GM06990 (cell line): ENCODE data around the gene TBC1D22A.

ENCODE experiments used
- DNase-seq: peaks from one replicate; pipeline ENCODE4 v3.0.0-alpha.2; 2011; ENCODE audit not compliant: insufficient read length; ENCODE audit errors: extremely low read depth
- H3K27me3 ChIP-seq: replicated peaks from 2 replicates; pipeline ENCODE4 v1.6.0; 2011; ENCODE audit warnings: low read length; ENCODE audit not compliant: control insufficient read depth, insufficient read depth
- H3K36me3 ChIP-seq: 2 replicates; pipeline ENCODE4 v1.5.1; 2011; ENCODE audit warnings: low read length; ENCODE audit not compliant: control insufficient read depth, insufficient read depth
- H3K4me3 ChIP-seq: replicated peaks from 2 replicates; pipeline ENCODE4 v1.5.1; 2011; ENCODE audit warnings: low read depth, mild to moderate bottlenecking, control low read depth, low read length
- CTCF ChIP-seq: IDR thresholded peaks from 2 replicates; pipeline ENCODE4 v1.5.1; 2011; ENCODE audit warnings: low read length, control low read depth, mild to moderate bottlenecking, inconsistent platforms; ENCODE audit not compliant: insufficient read depth, poor library complexity, severe bottlenecking

TBC1D22A gene

DNA sequence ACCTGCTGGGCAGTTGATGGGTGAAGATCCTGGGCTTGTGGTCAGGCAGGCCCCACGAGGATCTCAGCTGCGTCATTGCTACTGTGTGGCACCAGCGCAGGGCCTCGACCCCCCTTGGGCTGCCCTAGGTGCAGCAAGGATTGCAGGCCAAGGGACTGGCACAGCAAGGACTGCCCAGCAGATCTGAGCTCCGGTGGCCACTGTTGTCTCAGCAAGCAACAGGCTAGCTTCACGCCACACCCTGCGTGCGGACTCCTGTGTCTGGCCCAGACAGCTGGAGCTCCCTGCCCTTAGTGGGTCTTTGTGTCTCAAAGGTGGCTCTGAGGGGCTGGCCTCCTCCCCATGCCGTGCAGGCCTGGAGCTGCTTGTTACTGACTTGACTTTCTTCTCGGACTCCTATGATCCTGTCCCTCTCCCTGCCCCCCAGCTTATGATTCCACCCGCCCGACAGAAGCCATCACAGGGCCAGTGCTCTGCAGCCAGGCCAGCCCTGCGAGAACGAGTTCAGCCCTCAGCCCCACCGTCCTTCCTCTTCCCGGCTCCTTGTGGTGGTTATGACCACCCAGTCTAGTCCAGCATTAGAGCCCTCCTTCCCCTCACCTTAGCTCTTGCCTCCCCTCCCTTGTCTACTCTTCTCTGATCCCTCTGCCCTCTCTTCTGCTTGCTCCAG lies 295.6 kb downstream of the TBC1D22A start:
- no peak overlapping the region for H3K4me3 ChIP-seq
- TF ChIP-seq CTCF = no peak
- peaks cover 13% of the 10 kb centered on the region for H3K36me3 ChIP-seq
- no peaks in the 10 kb centered on the region for H3K27me3 ChIP-seq
- DNase-seq = no peak

DNA sequence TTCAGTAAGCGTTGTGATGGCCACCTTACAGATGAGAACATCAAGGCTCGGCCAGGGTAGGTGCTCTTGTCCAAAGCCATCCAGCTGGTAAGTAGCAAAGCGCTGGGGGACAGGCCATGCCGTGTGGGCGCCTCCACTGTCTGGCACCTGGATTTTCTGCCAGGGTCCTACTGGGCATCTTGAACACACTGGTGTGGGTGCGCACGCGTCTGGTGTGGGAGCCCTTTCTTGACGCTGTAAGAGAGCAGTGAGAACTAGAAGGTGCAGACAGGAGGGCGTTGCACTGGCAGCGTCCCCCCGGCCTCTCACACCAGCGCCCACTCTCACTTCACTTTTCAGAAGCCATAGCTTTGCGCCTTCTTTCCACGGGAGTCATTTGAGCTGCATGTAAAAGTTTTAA lies 296.6 kb downstream of the TBC1D22A start:
- H3K27me3 ChIP-seq = no peaks in the 10 kb centered on the region
- H3K4me3 ChIP-seq = no peak overlapping the region
- TF ChIP-seq CTCF = no peak
- no peak for DNase-seq
- H3K36me3 ChIP-seq = peaks cover 17% of the 10 kb centered on the region

- TF ChIP-seq CTCF = no peak
- H3K36me3 ChIP-seq = peaks cover 17% of the 10 kb centered on the region
- DNase-seq = no peak
Observed at GRCh38 chr22:47059701-47060161, 297.3 kb downstream of the TBC1D22A start.

DNA sequence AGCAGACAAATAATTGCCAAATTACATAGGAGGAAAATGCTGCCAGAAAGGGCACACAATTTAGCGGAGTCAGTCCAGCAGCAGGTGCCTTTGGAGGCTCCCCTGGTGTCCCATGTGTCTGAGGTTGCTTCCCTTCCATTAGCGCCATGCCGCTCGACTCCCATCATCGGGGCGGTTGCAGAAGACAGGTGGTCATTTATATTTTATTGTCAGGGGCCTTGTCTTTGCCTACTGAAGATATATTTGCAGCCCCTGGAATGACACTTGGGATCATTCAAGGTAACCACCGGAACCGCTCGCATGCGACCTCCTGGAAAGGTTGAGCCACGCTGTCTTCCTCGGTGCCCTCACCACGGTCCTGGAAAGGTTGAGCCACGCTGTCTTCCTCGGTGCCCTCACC lies 298.3 kb downstream of the TBC1D22A start:
- TF ChIP-seq CTCF = no peak
- no peak for DNase-seq
- Histone ChIP-seq H3K4me3 (no peak overlapping the region), H3K36me3 (peaks cover 17% of the 10 kb centered on the region), H3K27me3 (no peaks in the 10 kb centered on the region)

More at GRCh38 chr22:47059701-47060161, 297.3 kb downstream of the TBC1D22A start:
- H3K4me3 ChIP-seq = no peak overlapping the region
- no peaks in the 10 kb centered on the region for H3K27me3 ChIP-seq

DNA sequence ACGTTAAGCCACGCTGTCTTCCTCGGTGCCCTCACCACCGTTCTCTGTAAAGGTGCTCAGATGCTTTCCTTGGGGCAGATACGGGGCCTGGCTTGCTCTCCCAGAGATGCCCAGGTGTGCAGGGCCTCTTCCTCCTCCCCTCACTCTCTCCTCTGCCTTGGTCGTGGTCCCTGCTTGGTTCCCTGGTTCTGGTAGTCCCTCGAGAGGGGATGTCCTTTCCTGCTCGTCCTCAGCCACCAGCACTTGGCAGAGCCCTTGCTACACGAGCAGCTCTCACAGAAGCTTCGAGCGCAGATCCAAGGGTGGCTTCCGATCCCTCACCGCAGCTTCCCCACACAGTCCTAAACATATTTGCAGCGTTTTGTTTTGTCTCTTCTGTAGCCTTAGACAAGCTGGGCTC lies 298.8 kb downstream of the TBC1D22A start:
- TF ChIP-seq CTCF = no peak

GRCh38 chr22:47062126-47062525 lies 299.7 kb downstream of the TBC1D22A start:
- TF ChIP-seq CTCF = no peak
- no peaks in the 10 kb centered on the region for H3K27me3 ChIP-seq
- peaks cover 17% of the 10 kb centered on the region for H3K36me3 ChIP-seq
- DNase-seq = no peak
- no peak overlapping the region for H3K4me3 ChIP-seq

More for the DNA sequence above, 298.8 kb downstream of the TBC1D22A start:
- H3K27me3 ChIP-seq = no peaks in the 10 kb centered on the region
- DNase-seq = no peak
- H3K36me3 ChIP-seq = peaks cover 17% of the 10 kb centered on the region
- no peak overlapping the region for H3K4me3 ChIP-seq
